Panc1 (cell line): ENCODE measurements around the gene MPV17L.
"Not testable (repeated sequence)": the region's sequence is repeated elsewhere in the genome, so short reads cannot be mapped to it uniquely, and the experiment has no call there.

Experiments used
- POLR2AphosphoS5 ChIP-seq: IDR thresholded peaks from 2 replicates; pipeline ENCODE4 v1.6.1; 2012; ENCODE audit warnings: mild to moderate bottlenecking, low read depth, low read length, moderate library complexity
- SIN3A ChIP-seq: IDR thresholded peaks from 2 replicates; pipeline ENCODE4 v1.6.1; 2012; ENCODE audit warnings: low read depth, mild to moderate bottlenecking, low read length, moderate library complexity, borderline replicate concordance; ENCODE audit not compliant: insufficient read depth
- TCF7L2 ChIP-seq: IDR thresholded peaks from 2 replicates; pipeline ENCODE4 v1.6.1; 2011; ENCODE audit warnings: mild to moderate bottlenecking, low read depth, low read length, inconsistent platforms
- TF ChIP-seq, protein P1 (sequence below): fragments of 450-650 bp; IDR thresholded peaks from 2 replicates; pipeline ENCODE4 v1.5.1; 2017; ENCODE audit warnings: mild to moderate bottlenecking
- TF ChIP-seq, protein P2 (sequence below), 2 experiments: IDR thresholded peaks; 2 replicates each; pipeline ENCODE4 v1.6.1; 2011 to 2012; ENCODE audit warnings: low read depth in 2 of 2, control low read depth in 1 of 2, low read length in 1 of 2, mild to moderate bottlenecking in 1 of 2, moderate library complexity in 1 of 2; ENCODE audit not compliant: insufficient read depth in 1 of 2

DNA sequence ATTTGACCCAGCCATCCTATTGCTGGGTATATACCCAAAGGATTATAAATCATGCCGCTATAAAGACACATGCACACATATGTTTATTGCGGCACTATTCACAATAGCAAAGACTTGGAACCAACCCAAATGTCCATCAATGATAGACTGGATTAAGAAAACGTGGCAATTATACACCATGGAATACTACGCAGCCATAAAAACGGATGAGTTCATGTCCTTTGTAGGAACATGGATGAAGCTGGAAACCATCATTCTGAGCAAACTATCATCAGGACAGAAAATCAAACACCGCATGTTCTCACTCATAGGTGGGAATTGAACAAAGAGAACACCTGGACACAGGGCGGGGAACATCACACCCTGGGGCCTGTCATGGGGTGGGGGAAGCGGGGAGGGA, 2.5 kb upstream of the MPV17L start:
- TF ChIP-seq, protein P1, sequence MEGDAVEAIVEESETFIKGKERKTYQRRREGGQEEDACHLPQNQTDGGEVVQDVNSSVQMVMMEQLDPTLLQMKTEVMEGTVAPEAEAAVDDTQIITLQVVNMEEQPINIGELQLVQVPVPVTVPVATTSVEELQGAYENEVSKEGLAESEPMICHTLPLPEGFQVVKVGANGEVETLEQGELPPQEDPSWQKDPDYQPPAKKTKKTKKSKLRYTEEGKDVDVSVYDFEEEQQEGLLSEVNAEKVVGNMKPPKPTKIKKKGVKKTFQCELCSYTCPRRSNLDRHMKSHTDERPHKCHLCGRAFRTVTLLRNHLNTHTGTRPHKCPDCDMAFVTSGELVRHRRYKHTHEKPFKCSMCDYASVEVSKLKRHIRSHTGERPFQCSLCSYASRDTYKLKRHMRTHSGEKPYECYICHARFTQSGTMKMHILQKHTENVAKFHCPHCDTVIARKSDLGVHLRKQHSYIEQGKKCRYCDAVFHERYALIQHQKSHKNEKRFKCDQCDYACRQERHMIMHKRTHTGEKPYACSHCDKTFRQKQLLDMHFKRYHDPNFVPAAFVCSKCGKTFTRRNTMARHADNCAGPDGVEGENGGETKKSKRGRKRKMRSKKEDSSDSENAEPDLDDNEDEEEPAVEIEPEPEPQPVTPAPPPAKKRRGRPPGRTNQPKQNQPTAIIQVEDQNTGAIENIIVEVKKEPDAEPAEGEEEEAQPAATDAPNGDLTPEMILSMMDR = not testable (repeated sequence)
- not testable (repeated sequence) for TF ChIP-seq SIN3A, TCF7L2, POLR2AphosphoS5
- TF ChIP-seq, protein P2, sequence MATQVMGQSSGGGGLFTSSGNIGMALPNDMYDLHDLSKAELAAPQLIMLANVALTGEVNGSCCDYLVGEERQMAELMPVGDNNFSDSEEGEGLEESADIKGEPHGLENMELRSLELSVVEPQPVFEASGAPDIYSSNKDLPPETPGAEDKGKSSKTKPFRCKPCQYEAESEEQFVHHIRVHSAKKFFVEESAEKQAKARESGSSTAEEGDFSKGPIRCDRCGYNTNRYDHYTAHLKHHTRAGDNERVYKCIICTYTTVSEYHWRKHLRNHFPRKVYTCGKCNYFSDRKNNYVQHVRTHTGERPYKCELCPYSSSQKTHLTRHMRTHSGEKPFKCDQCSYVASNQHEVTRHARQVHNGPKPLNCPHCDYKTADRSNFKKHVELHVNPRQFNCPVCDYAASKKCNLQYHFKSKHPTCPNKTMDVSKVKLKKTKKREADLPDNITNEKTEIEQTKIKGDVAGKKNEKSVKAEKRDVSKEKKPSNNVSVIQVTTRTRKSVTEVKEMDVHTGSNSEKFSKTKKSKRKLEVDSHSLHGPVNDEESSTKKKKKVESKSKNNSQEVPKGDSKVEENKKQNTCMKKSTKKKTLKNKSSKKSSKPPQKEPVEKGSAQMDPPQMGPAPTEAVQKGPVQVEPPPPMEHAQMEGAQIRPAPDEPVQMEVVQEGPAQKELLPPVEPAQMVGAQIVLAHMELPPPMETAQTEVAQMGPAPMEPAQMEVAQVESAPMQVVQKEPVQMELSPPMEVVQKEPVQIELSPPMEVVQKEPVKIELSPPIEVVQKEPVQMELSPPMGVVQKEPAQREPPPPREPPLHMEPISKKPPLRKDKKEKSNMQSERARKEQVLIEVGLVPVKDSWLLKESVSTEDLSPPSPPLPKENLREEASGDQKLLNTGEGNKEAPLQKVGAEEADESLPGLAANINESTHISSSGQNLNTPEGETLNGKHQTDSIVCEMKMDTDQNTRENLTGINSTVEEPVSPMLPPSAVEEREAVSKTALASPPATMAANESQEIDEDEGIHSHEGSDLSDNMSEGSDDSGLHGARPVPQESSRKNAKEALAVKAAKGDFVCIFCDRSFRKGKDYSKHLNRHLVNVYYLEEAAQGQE (IDR thresholded peaks at IDR 0.05; ENCODE audit: insufficient read depth in 1 of 2, low read depth in 2 of 2, low read length in 1 of 2) = not testable (repeated sequence)
